NCI-H1105 treated with DMSO at 0.1 percent for 48 hours (cell line): ENCODE measurements around the gene PDE6A.

Experiments
- DNase-seq: peaks from one replicate; lab custom pipeline; 2025; lab: John Stamatoyannopoulos, UW

The PDE6A gene

GRCh38 chr5:149811453-149811852 is 133.1 kb downstream of the PDE6A start:
- no peak for DNase-seq

DNA sequence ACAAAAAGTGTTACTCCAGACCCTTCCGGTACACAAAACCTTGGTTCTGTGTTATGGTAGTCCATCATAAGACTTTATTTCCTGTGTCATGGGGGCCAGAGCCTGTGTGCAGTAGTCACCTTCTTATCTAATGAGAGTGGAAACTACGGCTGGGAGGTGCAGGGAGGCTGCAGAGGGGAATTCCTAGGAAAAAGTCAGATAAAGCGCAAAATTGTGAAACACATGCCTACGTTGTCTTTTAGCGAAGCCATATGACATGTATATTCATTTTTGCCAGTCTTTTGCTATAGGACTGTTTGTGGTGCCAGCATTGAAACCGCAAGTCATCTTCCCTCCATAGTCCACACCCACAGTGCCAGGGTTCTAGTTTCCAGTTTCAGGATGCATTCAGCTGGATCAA is 133.7 kb downstream of the PDE6A start:
- no peak for DNase-seq

DNA sequence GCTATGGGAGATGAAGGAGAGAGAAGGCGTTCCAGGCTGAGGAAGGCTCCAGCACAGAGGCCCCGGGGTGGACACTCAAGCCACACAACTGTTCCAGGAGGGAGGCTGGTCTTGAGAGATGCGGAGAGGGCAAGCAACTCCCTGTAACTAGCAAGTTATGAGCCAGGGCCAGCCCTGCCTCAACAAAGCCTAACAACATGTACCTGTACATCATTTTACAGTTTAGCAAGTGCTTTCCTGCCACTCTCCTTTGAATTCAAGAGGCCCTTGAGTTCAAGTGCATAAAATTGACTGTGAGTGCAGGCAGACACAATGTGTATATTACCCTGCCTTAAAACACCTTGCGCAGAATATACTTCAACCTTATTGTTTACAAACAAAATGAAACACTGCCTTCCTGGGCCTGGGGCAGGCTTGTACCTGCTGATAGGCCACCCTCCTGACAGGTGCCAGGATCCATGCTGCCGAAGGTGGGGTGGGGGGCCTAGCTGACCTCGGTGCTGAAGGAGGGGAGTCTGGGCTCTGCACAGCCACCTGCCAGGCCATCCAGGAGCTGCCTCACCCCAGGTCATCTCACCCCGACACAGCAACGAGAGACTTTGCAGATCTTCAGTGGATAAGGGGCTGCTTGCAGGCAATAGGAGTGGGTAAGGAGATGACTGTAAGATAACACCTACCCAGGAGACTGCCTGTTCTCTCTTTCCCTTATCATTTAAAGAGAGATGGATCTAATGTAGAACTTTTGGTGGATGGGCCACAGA is 134.5 kb downstream of the PDE6A start:
- peak; percentile 93 for DNase-seq

DNA sequence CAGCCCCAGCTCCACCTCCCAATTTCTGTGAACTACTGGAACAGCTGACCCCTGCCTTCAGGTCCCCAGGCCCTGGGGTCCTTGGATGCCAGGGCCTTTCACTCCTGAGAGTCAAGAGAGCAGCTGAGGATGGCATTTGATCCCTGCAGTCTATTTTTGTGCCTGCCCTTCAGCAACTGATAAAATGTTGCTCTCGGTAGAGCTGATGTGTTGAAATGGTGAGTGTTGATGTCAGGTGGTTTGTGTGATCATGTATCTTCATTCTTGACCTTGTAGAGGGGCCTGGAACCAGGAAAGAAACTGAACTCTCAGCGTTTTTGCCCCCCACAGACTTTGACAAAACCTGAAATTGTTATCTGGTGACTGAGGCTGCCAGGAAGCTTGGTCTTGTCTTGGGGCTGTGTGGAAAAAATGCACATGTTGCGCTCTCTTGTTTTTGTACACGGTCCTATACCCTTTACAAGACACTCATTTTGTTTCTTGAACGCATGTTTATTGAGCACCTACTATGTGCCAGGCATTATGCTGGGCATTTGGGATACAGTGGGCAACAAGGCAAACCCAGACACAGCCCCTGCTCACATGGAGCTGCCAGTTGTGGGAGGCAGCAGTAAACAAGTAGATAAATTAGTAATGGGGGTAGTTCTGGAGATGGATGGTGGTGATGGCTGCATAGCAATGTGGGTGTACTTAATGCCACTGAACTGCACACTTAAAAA is 136.2 kb downstream of the PDE6A start:
- DNase-seq: no peak
